Epithelial cell of proximal tubule (primary cell): ENCODE results near the gene MYCT1. TPM values are rescaled to one million over a fixed set of nuclear protein-coding genes. Genes with fewer than 3 reads are reported as not detected.

Experiments
- DNase-seq: peaks from one replicate; pipeline ENCODE4 v3.0.0-alpha.2; 2011; ENCODE audit warnings: low read depth
- H3K4me3 ChIP-seq: 2 replicates; pipeline ENCODE4 v1.5.1; 2011; ENCODE audit warnings: low read depth, mild to moderate bottlenecking, low read length
- total RNA-seq: library from RNA; depleted of rRNA; stranded (reverse); fragments of >200 nt; gene quantifications from 2 replicates; pipeline ENCODE4 v1.2.3, GENCODE V29; 2015
- TF ChIP-seq, protein P1 (sequence below): conservative IDR thresholded peaks from 2 replicates; pipeline ENCODE4 v1.5.1; 2012; ENCODE audit warnings: low read depth, mild to moderate bottlenecking, low read length

The MYCT1 gene
- total RNA-seq, 1 donor from 2014 or later, result not detected

DNA sequence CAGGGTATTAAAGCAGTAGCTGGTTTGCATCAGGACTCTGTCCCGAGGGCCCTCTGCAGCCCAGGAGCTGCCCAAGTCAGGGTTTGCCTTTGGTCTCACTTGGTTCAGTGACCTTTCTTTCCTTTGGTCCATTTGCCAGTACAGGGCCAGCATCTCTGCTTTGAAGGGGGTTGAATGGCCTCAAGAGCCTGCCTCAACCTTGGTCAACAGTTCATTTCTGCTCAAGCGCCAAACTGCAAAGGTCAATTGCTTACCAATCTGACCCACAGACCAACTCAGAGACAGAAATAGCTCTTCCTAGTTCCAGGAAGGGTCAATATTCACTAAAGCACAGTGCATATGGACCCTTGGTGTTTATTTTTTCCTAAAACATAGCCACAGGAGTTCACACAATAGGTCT is 72.3 kb downstream of the MYCT1 start:
- TF ChIP-seq, protein P1, sequence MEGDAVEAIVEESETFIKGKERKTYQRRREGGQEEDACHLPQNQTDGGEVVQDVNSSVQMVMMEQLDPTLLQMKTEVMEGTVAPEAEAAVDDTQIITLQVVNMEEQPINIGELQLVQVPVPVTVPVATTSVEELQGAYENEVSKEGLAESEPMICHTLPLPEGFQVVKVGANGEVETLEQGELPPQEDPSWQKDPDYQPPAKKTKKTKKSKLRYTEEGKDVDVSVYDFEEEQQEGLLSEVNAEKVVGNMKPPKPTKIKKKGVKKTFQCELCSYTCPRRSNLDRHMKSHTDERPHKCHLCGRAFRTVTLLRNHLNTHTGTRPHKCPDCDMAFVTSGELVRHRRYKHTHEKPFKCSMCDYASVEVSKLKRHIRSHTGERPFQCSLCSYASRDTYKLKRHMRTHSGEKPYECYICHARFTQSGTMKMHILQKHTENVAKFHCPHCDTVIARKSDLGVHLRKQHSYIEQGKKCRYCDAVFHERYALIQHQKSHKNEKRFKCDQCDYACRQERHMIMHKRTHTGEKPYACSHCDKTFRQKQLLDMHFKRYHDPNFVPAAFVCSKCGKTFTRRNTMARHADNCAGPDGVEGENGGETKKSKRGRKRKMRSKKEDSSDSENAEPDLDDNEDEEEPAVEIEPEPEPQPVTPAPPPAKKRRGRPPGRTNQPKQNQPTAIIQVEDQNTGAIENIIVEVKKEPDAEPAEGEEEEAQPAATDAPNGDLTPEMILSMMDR, result no peak
- no peak for DNase-seq
- H3K4me3 ChIP-seq, result no peak overlapping the region

DNA sequence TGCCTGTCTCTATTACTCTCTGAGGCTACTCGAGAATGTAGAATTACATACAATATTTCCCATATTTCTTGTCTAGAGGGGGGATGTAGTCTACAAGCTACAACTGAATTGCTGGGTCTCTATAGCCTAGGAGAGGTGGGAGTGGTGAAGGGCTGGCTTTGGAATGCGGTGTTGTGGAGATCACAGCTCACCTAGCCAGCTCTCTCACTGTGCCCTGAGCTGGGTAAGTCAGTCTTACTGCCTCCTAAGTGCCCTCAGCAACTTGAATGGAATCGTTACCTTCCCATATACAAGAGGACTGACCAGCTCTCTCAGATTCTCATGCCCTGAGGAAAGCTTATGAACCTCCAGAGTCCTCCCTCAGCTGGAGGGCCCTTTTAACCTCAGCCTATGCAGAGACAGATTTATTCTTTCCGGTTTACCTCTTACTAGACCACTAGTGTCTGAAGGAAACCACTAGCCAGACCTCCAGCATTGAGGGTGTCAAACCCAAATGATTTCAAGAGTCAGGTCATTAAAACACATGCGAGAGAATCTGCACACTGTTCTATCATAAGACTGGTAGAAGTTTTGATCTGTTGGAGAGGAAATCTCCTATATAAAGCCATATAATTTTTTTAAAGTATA is 73.5 kb downstream of the MYCT1 start:
- TF ChIP-seq, protein P1, result no peak
- no peak for DNase-seq
- H3K4me3 ChIP-seq, result no peak overlapping the region

Other genes starting within 250 kb of the MYCT1 start
- gene SYNE1, start 60.5 kb upstream of the MYCT1 start, total RNA-seq, result 13.5 and 17.4 TPM in 2 replicates
- not detected in 2 replicates for gene VIP, start 52.9 kb downstream of the MYCT1 start, total RNA-seq